Measurements from ENCODE around the gene KRT2. TPM values are rescaled to one million over a fixed set of nuclear protein-coding genes. Genes with fewer than 3 reads are reported as not detected.

KRT2 gene
- total and polyA plus RNA-seq, 2 of the 4 experiments (the other 2 are of a cell fraction), result not detected

GRCh38 chr12:52697058-52697582 is 45.1 kb upstream of the KRT2 start:
- Histone ChIP-seq H3K23ac (ENCODE audit: low read depth, low read length) (no peak overlapping the region), H3K9me3 (ENCODE audit: control insufficient read depth, insufficient read depth, low read length) (no peaks in the 10 kb centered on the region), H3K18ac (ENCODE audit: low read depth, low read length) (no peak overlapping the region), H2BK5ac (ENCODE audit: low read depth, low read length, poor library complexity, severe bottlenecking) (no peak overlapping the region), H3K9ac (ENCODE audit: low read depth, low read length) (no peak overlapping the region), H2AK5ac (ENCODE audit: low read depth, low read length) (no peak overlapping the region), H4K5ac (ENCODE audit: low read depth, low read length) (no peak overlapping the region), H3K4me1 (ENCODE audit: control insufficient read depth, insufficient read depth, low read length) (no peaks in the 10 kb centered on the region), H4K91ac (ENCODE audit: insufficient read depth, low read depth, low read length) (no peak overlapping the region), H3K36me3 (ENCODE audit: control insufficient read depth, insufficient read depth, low read length) (no peaks in the 10 kb centered on the region), H4K20me1 (ENCODE audit: insufficient read depth, low read length) (no peaks in the 10 kb centered on the region), H2BK120ac (ENCODE audit: low read depth, low read length) (no peak overlapping the region), H4K8ac (ENCODE audit: low read depth in 2 of 2, low read length in 2 of 2) (no peak overlapping the region), H3K4ac (ENCODE audit: low read depth, low read length) (no peak overlapping the region), H3K4me3 (ENCODE audit: insufficient read depth, low read depth, low read length) (no peak overlapping the region), H3K14ac (replicated peaks; ENCODE audit: low read depth, low read length) (no peak overlapping the region), H2BK15ac (ENCODE audit: low read depth, low read length) (no peak overlapping the region), H2AK9ac (replicated peaks; ENCODE audit: low read depth, low read length, poor library complexity) (no peak overlapping the region), H3K56ac (ENCODE audit: extremely low read depth, insufficient read depth, low read length) (no peak overlapping the region), H3K27me3 (ENCODE audit: control insufficient read depth, insufficient read depth, low read length) (peaks cover 37% of the 10 kb centered on the region), H3K4me2 (ENCODE audit: low read depth, low read length) (no peak overlapping the region), H2BK20ac (ENCODE audit: low read depth, low read length) (no peak overlapping the region), H2AFZ (replicated peaks; ENCODE audit: low read length, poor library complexity) (no peak overlapping the region), H3K79me1 (ENCODE audit: low read depth in 1 of 2, low read length in 2 of 2) (no peaks in the 10 kb centered on the region), H3K27ac (ENCODE audit: insufficient read depth, low read length) (no peak overlapping the region), H3K9me1 (ENCODE audit: insufficient read depth, low read length) (no peaks in the 10 kb centered on the region; the same call in 1 of the 2 replicates)
- WGBS, 2 experiments (ENCODE audit: extremely low coverage in 2 of 2, insufficient read length in 1 of 2), result 0% methylated on average over 1 of the region's 2 CpGs; no CpG with 5 or more reads in 1 of the 2 experiments
- intact Hi-C loops (cut with micrococcal nuclease), result no loop called here
- no peak for DNase-seq
- no peak for ATAC-seq (ENCODE audit: low read depth)
- ChIA-PET CTCF (no interaction called here), POLR2A (ENCODE audit: unreplicated experiment) (no interaction called here)
- TF ChIP-seq RAD21 (IDR thresholded peaks at IDR 0.05; ENCODE audit: low read length) (no peak), USF2 (IDR thresholded peaks at IDR 0.05; ENCODE audit: low read depth, low read length) (no peak), CTCF (conservative IDR thresholded peaks at IDR 0.05; ENCODE audit: low read depth, low read length) (no peak), BHLHE40 (IDR thresholded peaks at IDR 0.05; ENCODE audit: low read depth, low read length) (no peak), POLR2A (IDR thresholded peaks at IDR 0.05; ENCODE audit: low read depth, low read length) (no peak), CEBPB (IDR thresholded peaks at IDR 0.05; ENCODE audit: low read depth, low read length) (no peak), NFE2L2 (IDR thresholded peaks at IDR 0.05; ENCODE audit: low read depth, low read length) (no peak)
- no TSS peak for BruUV-seq (replicated peaks)
- dilution Hi-C loops (cut with HindIII; ENCODE audit: low sequenced_read_pairs, unreplicated experiment), result no loop called here
- in situ Hi-C loops (cut with MboI; ENCODE audit: low sequenced_read_pairs), result no loop called here

Measured in IMR-90 (cell line).